ENCODE results near the gene RACGAP1. TPM values are rescaled to one million over a fixed set of nuclear protein-coding genes. Genes with fewer than 3 reads are reported as not detected.

RACGAP1 gene
- polyA plus RNA-seq, 1 of the 3 experiments (the other 2 are of a cell fraction) = 21.5 TPM

GRCh38 chr12:50058743-50059312 lies 33.5 kb upstream of the RACGAP1 start:
- 94% methylated on average over 15 of the region's 15 CpGs for WGBS (ENCODE audit: low lambda C conversion rate)
- no peaks in the 10 kb centered on the region for H3K9me3 ChIP-seq

More at GRCh38 chr12:50058743-50059312, 33.5 kb upstream of the RACGAP1 start:
- Histone ChIP-seq H3K9me2 (no peaks in the 10 kb centered on the region), H3K36me3 (replicated peaks in 1 of 2; ENCODE audit: control insufficient read depth in 1 of 2, insufficient read depth in 2 of 2, low read length in 1 of 2) (peaks cover 0 to 10% of the 10 kb centered on the region in 2 experiments), H3K4me1 (ENCODE audit: control insufficient read depth in 1 of 2, insufficient read depth in 2 of 2, low read depth in 1 of 2, low read length in 1 of 2) (peaks cover 7 to 41% of the 10 kb centered on the region in 2 experiments; a peak in 2 of 4 replicates), H3F3A (replicated peaks; ENCODE audit: insufficient read depth) (peaks cover 7% of the 10 kb centered on the region), H3K79me2 (ENCODE audit: insufficient read depth) (no peaks in the 10 kb centered on the region), H3K9ac (no peak overlapping the region), H2AFZ (ENCODE audit: low read depth) (no peak overlapping the region), H3K4me2 (peak overlapping the region; percentile 77; the same call in 1 of the 2 replicates), H4K20me1 (ENCODE audit: insufficient read depth) (no peaks in the 10 kb centered on the region), H3K4me3 (ENCODE audit: low read depth in 2 of 2, low read length in 1 of 2) (no peak overlapping the region), H3K27ac (ENCODE audit: low read depth in 2 of 2, low read length in 1 of 2) (no peak overlapping the region), H3K27me3 (ENCODE audit: insufficient read depth) (no peaks in the 10 kb centered on the region)
- CTCF ChIA-PET = interaction anchor here (0.7 to 37.6 kb wide), 10 partner anchors 11 to 295 kb away, joined by 3 to 1401 read pairs (median 10); partner anchors contain the start of genes AQP5 and AQP6
- TF ChIP-seq, protein P1, sequence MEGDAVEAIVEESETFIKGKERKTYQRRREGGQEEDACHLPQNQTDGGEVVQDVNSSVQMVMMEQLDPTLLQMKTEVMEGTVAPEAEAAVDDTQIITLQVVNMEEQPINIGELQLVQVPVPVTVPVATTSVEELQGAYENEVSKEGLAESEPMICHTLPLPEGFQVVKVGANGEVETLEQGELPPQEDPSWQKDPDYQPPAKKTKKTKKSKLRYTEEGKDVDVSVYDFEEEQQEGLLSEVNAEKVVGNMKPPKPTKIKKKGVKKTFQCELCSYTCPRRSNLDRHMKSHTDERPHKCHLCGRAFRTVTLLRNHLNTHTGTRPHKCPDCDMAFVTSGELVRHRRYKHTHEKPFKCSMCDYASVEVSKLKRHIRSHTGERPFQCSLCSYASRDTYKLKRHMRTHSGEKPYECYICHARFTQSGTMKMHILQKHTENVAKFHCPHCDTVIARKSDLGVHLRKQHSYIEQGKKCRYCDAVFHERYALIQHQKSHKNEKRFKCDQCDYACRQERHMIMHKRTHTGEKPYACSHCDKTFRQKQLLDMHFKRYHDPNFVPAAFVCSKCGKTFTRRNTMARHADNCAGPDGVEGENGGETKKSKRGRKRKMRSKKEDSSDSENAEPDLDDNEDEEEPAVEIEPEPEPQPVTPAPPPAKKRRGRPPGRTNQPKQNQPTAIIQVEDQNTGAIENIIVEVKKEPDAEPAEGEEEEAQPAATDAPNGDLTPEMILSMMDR (IDR thresholded peaks at IDR 0.05) = no peak
- TF ChIP-seq SMC3 (IDR thresholded peaks at IDR 0.05; ENCODE audit: low read depth, low read length) (no peak), MEF2A (IDR thresholded peaks at IDR 0.05; ENCODE audit: borderline replicate concordance, low read depth) (no peak), NFIC (IDR thresholded peaks at IDR 0.05; ENCODE audit: borderline replicate concordance) (no peak), RCOR1 (IDR thresholded peaks at IDR 0.05; ENCODE audit: low read length) (no peak), GABPA (IDR thresholded peaks at IDR 0.05; ENCODE audit: low read depth) (no peak), PBX3 (IDR thresholded peaks at IDR 0.05) (no peak), SIN3A (IDR thresholded peaks at IDR 0.05; ENCODE audit: borderline replicate concordance, low read depth, low read length) (no peak), GATA2 (CRISPR knock-in tag; IDR thresholded peaks at IDR 0.05) (no peak), TAF1 (IDR thresholded peaks at IDR 0.05; ENCODE audit: borderline replicate concordance, low read depth, low read length) (no peak), EZH2phosphoT487 (IDR thresholded peaks at IDR 0.05; ENCODE audit: borderline replicate concordance, low read depth) (no peak), FOXM1 (IDR thresholded peaks at IDR 0.05; ENCODE audit: low read depth) (no peak), ELF1 (IDR thresholded peaks at IDR 0.05) (no peak), TEAD4 (IDR thresholded peaks at IDR 0.05; ENCODE audit: borderline replicate concordance, insufficient read depth) (no peak), YY1 (IDR thresholded peaks at IDR 0.05; ENCODE audit: low read depth) (no peak), ZBTB33 (IDR thresholded peaks at IDR 0.05; ENCODE audit: borderline replicate concordance, low read depth) (no peak), RFX5 (IDR thresholded peaks at IDR 0.05; ENCODE audit: low read length) (no peak)
- TF ChIP-seq, protein P2, sequence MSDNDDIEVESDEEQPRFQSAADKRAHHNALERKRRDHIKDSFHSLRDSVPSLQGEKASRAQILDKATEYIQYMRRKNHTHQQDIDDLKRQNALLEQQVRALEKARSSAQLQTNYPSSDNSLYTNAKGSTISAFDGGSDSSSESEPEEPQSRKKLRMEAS (IDR thresholded peaks at IDR 0.05; ENCODE audit: low read depth) = no peak
- no peak for DNase-seq
- POLR2A ChIA-PET = interaction anchor here (0.5 to 1.2 kb wide), 2 partner anchors 37 to 75 kb away, joined by 3 to 4 read pairs; no protein-coding TSS in a partner anchor
